IMR-90 (cell line): ENCODE results near the gene KCTD8. TPM values are rescaled to one million over a fixed set of nuclear protein-coding genes. Genes with fewer than 3 reads are reported as not detected.

ENCODE experiments used
- ATAC-seq: fragments of 200-7000 bp; cut with Tn5 transposase; 2 replicates; pipeline ENCODE4 v1.9.1; 2020; ENCODE audit warnings: low read depth, mild to moderate bottlenecking, moderate library complexity
- BruUV-seq: library from RNA; stranded (reverse); fragments of 400-500 nt; replicated peaks from 2 replicates; lab custom pipeline; 2021; lab: Mats Ljungman, UMichigan
- CTCF ChIA-PET: fragments of 300-600 bp; formaldehyde crosslinking; extraction: SDS; loops from one replicate; lab custom pipeline; 2021; ENCODE audit warnings: antibody characterized with exemption; lab: Yijun Ruan, JAX
- POLR2A ChIA-PET: fragments of 300-600 bp; sonication (Branson Sonifier 250); formaldehyde crosslinking; loops from one replicate; lab custom pipeline; 2022; ENCODE audit warnings: antibody characterized with exemption; ENCODE audit not compliant: unreplicated experiment; lab: Charles Lee
- DNase-seq: peaks from one replicate; pipeline ENCODE4 v3.0.0; 2013
- H2AFZ ChIP-seq: replicated peaks from 2 replicates; pipeline ENCODE3; 2013; ENCODE audit warnings: low read length, mild to moderate bottlenecking; ENCODE audit not compliant: poor library complexity
- H2AK5ac ChIP-seq: 2 replicates; pipeline ENCODE4 v1.6.1; 2013; ENCODE audit warnings: low read depth, low read length, inconsistent platforms
- H2AK9ac ChIP-seq: replicated peaks from 2 replicates; pipeline ENCODE3; 2013; ENCODE audit warnings: mild to moderate bottlenecking, low read depth, low read length, moderate library complexity; ENCODE audit not compliant: poor library complexity
- H2BK120ac ChIP-seq: 2 replicates; pipeline ENCODE4 v1.6.1; 2013; ENCODE audit warnings: low read depth, low read length, inconsistent platforms
- H2BK15ac ChIP-seq: 3 replicates; pipeline ENCODE4 v1.6.1; 2013; ENCODE audit warnings: low read depth, low read length, inconsistent platforms
- H2BK20ac ChIP-seq: 2 replicates; pipeline ENCODE4 v1.6.1; 2013; ENCODE audit warnings: low read depth, mild to moderate bottlenecking, inconsistent platforms, low read length, moderate library complexity
- H2BK5ac ChIP-seq: 2 replicates; pipeline ENCODE4 v1.6.1; 2013; ENCODE audit warnings: mild to moderate bottlenecking, low read depth, low read length, inconsistent platforms; ENCODE audit not compliant: poor library complexity, severe bottlenecking
- H3K14ac ChIP-seq: replicated peaks from 2 replicates; pipeline ENCODE4 v1.6.1; 2013; ENCODE audit warnings: low read depth, low read length, inconsistent platforms
- H3K18ac ChIP-seq: 2 replicates; pipeline ENCODE4 v1.6.1; 2013; ENCODE audit warnings: low read depth, low read length, control low read depth
- H3K23ac ChIP-seq: 2 replicates; pipeline ENCODE4 v1.6.1; 2013; ENCODE audit warnings: low read depth, low read length, inconsistent platforms
- H3K27ac ChIP-seq: 2 replicates; pipeline ENCODE4 v1.5.1; 2013; ENCODE audit warnings: mild to moderate bottlenecking, control low read depth, low read length; ENCODE audit not compliant: insufficient read depth
- H3K27me3 ChIP-seq: 2 replicates; pipeline ENCODE4 v1.6.1; 2013; ENCODE audit warnings: low read length; ENCODE audit not compliant: control insufficient read depth, insufficient read depth
- H3K36me3 ChIP-seq: 2 replicates; pipeline ENCODE4 v1.6.1; 2013; ENCODE audit warnings: low read length, mixed read lengths; ENCODE audit not compliant: control insufficient read depth, insufficient read depth
- H3K4ac ChIP-seq: 2 replicates; pipeline ENCODE4 v1.6.1; 2013; ENCODE audit warnings: low read depth, low read length, inconsistent platforms
- H3K4me1 ChIP-seq: 2 replicates; pipeline ENCODE4 v1.6.1; 2013; ENCODE audit warnings: low read length, mixed read lengths; ENCODE audit not compliant: control insufficient read depth, insufficient read depth
- H3K4me2 ChIP-seq: 2 replicates; pipeline ENCODE4 v1.6.1; 2013; ENCODE audit warnings: low read depth, mild to moderate bottlenecking, control low read depth, low read length, moderate library complexity
- H3K4me3 ChIP-seq: 2 replicates; pipeline ENCODE4 v1.5.1; 2013; ENCODE audit warnings: low read depth, mild to moderate bottlenecking, control low read depth, low read length, moderate library complexity; ENCODE audit not compliant: insufficient read depth
- H3K56ac ChIP-seq: 2 replicates; pipeline ENCODE4 v1.6.1; 2013; ENCODE audit warnings: low read length, inconsistent platforms; ENCODE audit not compliant: insufficient read depth; ENCODE audit errors: extremely low read depth
- H3K79me1 ChIP-seq, 2 experiments: 2 replicates each; pipeline ENCODE4 v1.6.1; 2013; ENCODE audit warnings: low read length in 2 of 2, inconsistent platforms in 1 of 2, low read depth in 1 of 2
- H3K9ac ChIP-seq: 2 replicates; pipeline ENCODE4 v1.6.1; 2013; ENCODE audit warnings: low read depth, low read length, control low read depth
- H3K9me1 ChIP-seq: 2 replicates; pipeline ENCODE4 v1.6.1; 2013; ENCODE audit warnings: low read length, inconsistent platforms; ENCODE audit not compliant: insufficient read depth
- H3K9me3 ChIP-seq: 2 replicates; pipeline ENCODE4 v1.6.1; 2013; ENCODE audit warnings: low read length; ENCODE audit not compliant: control insufficient read depth, insufficient read depth
- H4K20me1 ChIP-seq: 2 replicates; pipeline ENCODE4 v1.6.1; 2013; ENCODE audit warnings: low read length, inconsistent platforms; ENCODE audit not compliant: insufficient read depth
- H4K5ac ChIP-seq: 2 replicates; pipeline ENCODE4 v1.6.1; 2013; ENCODE audit warnings: mild to moderate bottlenecking, low read depth, low read length, control low read depth
- H4K8ac ChIP-seq, 2 experiments: 2 replicates each; pipeline ENCODE4 v1.6.1; 2013; ENCODE audit warnings: low read depth in 2 of 2, low read length in 2 of 2, control low read depth in 1 of 2, inconsistent platforms in 1 of 2
- H4K91ac ChIP-seq: 2 replicates; pipeline ENCODE4 v1.6.1; 2013; ENCODE audit warnings: low read depth, low read length, inconsistent platforms; ENCODE audit not compliant: insufficient read depth
- CHD1 ChIP-seq: IDR thresholded peaks from 2 replicates; pipeline ENCODE4 v1.6.1; 2012; ENCODE audit warnings: low read depth, low read length, improper control_type of control experiment
- CTCF ChIP-seq: conservative IDR thresholded peaks from 2 replicates; pipeline ENCODE4 v1.5.1; 2012; ENCODE audit warnings: mild to moderate bottlenecking, low read depth, low read length, improper control_type of control experiment
- NFE2L2 ChIP-seq: fragments of 150-350 bp; IDR thresholded peaks from 2 replicates; pipeline ENCODE4 v1.6.1; 2016; ENCODE audit warnings: low read depth, mild to moderate bottlenecking, low read length
- RFX5 ChIP-seq: IDR thresholded peaks from 2 replicates; pipeline ENCODE4 v1.8.0; 2012; ENCODE audit warnings: low read depth, mild to moderate bottlenecking, low read length, moderate library complexity
- SMC3 ChIP-seq: fragments of 150-350 bp; IDR thresholded peaks from 2 replicates; pipeline ENCODE4 v1.6.1; 2016; ENCODE audit warnings: low read depth, mild to moderate bottlenecking, antibody characterized with exemption, low read length, moderate library complexity
- WGBS, 2 experiments: methylation state at CpG; one replicate each; pipeline versions ENCODE4 v1.1.5 to v1.1.7; 2013; ENCODE audit warnings: missing lambda C conversion rate in 2 of 2; ENCODE audit not compliant: insufficient read length in 1 of 2; ENCODE audit errors: extremely low coverage in 2 of 2; 5-methylcytosine and 5-hydroxymethylcytosine counted together
- dilution Hi-C: fragments of 300-500 bp; cut with HindIII; formaldehyde crosslinking; loops from one replicate; pipeline ENCODE4 v1.14.3; 2018; ENCODE audit warnings: low sequenced_read_pairs; ENCODE audit not compliant: unreplicated experiment
- in situ Hi-C: fragments of 300-500 bp; cut with MboI; formaldehyde crosslinking; loops from 3 replicates; pipeline ENCODE4 v1.14.3; 2019; ENCODE audit warnings: low sequenced_read_pairs, inconsistent platforms, mixed read lengths
- intact Hi-C: fragments of 100-400 bp; cut with micrococcal nuclease; formaldehyde crosslinking; loops from 2 replicates; pipeline ENCODE4 v1.10.0; 2022
- polyA plus RNA-seq, 3 experiments: library from polyadenylated mRNA; depleted of rRNA; stranded (reverse); fragments of >200 nt; gene quantifications; 2 replicates each; pipeline ENCODE4 v1.2.3, GENCODE V29; 2012; ENCODE audit warnings: low replicate concordance in 1 of 3
- total RNA-seq: library from RNA; depleted of rRNA; stranded (reverse); fragments of >200 nt; gene quantifications from 2 replicates; pipeline ENCODE4 v1.2.3, GENCODE V29; 2012

KCTD8 gene
- total and polyA plus RNA-seq, 2 of the 4 experiments (the other 2 are of a cell fraction) = 0.03 TPM; not detected in 1

GRCh38 chr4:44157611-44158277 lies 290.9 kb downstream of the KCTD8 start:
- Histone ChIP-seq H2BK5ac (no peak overlapping the region), H2BK120ac (peak overlapping the region; percentile 53), H2BK15ac (no peak overlapping the region), H3K36me3 (no peaks in the 10 kb centered on the region), H3K4me2 (peak overlapping the region; percentile 26; the same call in 1 of the 2 replicates), H3K56ac (no peak overlapping the region), H3K4ac (peak overlapping the region; percentile 9; the same call in 1 of the 2 replicates), H3K4me3 (no peak overlapping the region), H3K18ac (peak overlapping the region; percentile 44; the same call in 1 of the 2 replicates), H2AK9ac (no peak overlapping the region), H3K14ac (0 out of 2 replicates have a peak overlapping the region, but pooled peaks have one; percentile 45), H4K91ac (no peak overlapping the region), H2AFZ (no peak overlapping the region), H3K23ac (no peak overlapping the region), H3K9ac (no peak overlapping the region), H4K8ac (no peak overlapping the region), H3K9me1 (no peaks in the 10 kb centered on the region), H3K79me1 (no peaks in the 10 kb centered on the region), H3K4me1 (no peaks in the 10 kb centered on the region), H4K20me1 (no peaks in the 10 kb centered on the region), H4K5ac (no peak overlapping the region), H2BK20ac (peak overlapping the region; percentile 37; the same call in 1 of the 2 replicates), H3K9me3 (peaks cover 2% of the 10 kb centered on the region; the same call in 1 of the 2 replicates), H3K27me3 (no peaks in the 10 kb centered on the region), H2AK5ac (no peak overlapping the region), H3K27ac (no peak overlapping the region)
- ATAC-seq (peak; percentile 35; the same call in 1 of the 2 replicates), DNase-seq (peak; percentile 60)
- ChIA-PET POLR2A (no interaction called here), CTCF (no interaction called here)
- no TSS peak for BruUV-seq
- TF ChIP-seq SMC3 (no peak), RFX5 (no peak), CHD1 (no peak), CTCF (no peak), NFE2L2 (no peak)
- no CpG with 5 or more reads among the region's 6 CpGs for WGBS, 2 experiments
- intact Hi-C loops (no loop called here), in situ Hi-C loops (no loop called here), dilution Hi-C loops (no loop called here)
